ENCODE data around the gene KCNQ1.

DNA sequence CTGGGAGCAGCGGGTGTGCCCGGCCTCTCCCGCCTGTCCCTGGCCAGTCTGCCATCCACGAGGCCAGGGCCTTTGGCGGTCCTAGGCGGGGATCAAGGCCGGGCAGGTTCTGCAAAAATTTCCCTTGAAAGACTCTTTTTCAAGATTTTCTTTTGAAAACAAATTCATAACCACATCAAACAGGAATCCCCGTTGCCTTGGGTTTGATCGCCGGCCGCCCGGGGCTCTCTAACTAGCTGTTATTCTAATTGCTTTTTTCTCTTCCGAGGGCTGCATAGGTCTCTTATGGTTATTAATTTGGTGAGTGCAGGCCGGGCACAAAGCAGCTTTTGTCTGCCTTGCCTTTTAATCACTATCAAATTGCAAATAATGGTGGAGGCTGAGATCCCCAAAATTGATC lies 398.7 kb downstream of the KCNQ1 start:
- TF ChIP-seq, protein P1, sequence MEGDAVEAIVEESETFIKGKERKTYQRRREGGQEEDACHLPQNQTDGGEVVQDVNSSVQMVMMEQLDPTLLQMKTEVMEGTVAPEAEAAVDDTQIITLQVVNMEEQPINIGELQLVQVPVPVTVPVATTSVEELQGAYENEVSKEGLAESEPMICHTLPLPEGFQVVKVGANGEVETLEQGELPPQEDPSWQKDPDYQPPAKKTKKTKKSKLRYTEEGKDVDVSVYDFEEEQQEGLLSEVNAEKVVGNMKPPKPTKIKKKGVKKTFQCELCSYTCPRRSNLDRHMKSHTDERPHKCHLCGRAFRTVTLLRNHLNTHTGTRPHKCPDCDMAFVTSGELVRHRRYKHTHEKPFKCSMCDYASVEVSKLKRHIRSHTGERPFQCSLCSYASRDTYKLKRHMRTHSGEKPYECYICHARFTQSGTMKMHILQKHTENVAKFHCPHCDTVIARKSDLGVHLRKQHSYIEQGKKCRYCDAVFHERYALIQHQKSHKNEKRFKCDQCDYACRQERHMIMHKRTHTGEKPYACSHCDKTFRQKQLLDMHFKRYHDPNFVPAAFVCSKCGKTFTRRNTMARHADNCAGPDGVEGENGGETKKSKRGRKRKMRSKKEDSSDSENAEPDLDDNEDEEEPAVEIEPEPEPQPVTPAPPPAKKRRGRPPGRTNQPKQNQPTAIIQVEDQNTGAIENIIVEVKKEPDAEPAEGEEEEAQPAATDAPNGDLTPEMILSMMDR (IDR thresholded peaks at IDR 0.05) = no peak
- TF ChIP-seq POLR2A (IDR thresholded peaks at IDR 0.05) = no peak
- no peak for TF ChIP-seq EP300 (IDR thresholded peaks at IDR 0.05; ENCODE audit: low read depth)
- no peak for TF ChIP-seq POLR2AphosphoS5 (IDR thresholded peaks at IDR 0.05)
